GM21529 (cell line): ENCODE data around the gene CCR6.

Source experiments
- ATAC-seq: cut with Tn5 transposase; IDR thresholded peaks from one replicate; pipeline ENCODE4 v1.9.1; 2021; ENCODE audit not compliant: unreplicated experiment

Gene CCR6

GRCh38 chr6:167140589-167141474 lies 17.9 kb downstream of the CCR6 start:
- ATAC-seq = peak; percentile 69

GRCh38 chr6:167141667-167142432 lies 19.0 kb downstream of the CCR6 start:
- peak; percentile 69 for ATAC-seq

GRCh38 chr6:167142433-167142761 lies 19.5 kb downstream of the CCR6 start:
- no peak for ATAC-seq

- no peak for ATAC-seq
These were observed 20.1 kb downstream of the CCR6 start for GRCh38 chr6:167143041-167143440.

- ATAC-seq = no peak
These were observed 22.6 kb downstream of the CCR6 start for GRCh38 chr6:167145461-167145860.

GRCh38 chr6:167146135-167146534 lies 23.2 kb downstream of the CCR6 start:
- ATAC-seq = no peak

GRCh38 chr6:167146977-167147376 lies 24.1 kb downstream of the CCR6 start:
- no peak for ATAC-seq

GRCh38 chr6:167148021-167148420 lies 25.1 kb downstream of the CCR6 start:
- ATAC-seq = no peak

- no peak for ATAC-seq
These were observed 26.1 kb downstream of the CCR6 start for GRCh38 chr6:167148997-167149396.

- peak; percentile 65 for ATAC-seq
These were observed 28.1 kb downstream of the CCR6 start for GRCh38 chr6:167150941-167151549.

GRCh38 chr6:167151648-167152047 lies 28.8 kb downstream of the CCR6 start:
- no peak for ATAC-seq

- peak; percentile 51 for ATAC-seq
These were observed 30.0 kb downstream of the CCR6 start for GRCh38 chr6:167152862-167153261.

- peak; percentile 56 for ATAC-seq
These were observed 30.6 kb downstream of the CCR6 start for GRCh38 chr6:167153521-167153959.

GRCh38 chr6:167154291-167154690 lies 31.4 kb downstream of the CCR6 start:
- no peak for ATAC-seq

GRCh38 chr6:167154895-167155294 lies 32.0 kb downstream of the CCR6 start:
- ATAC-seq = no peak

GRCh38 chr6:167157414-167157813 lies 34.5 kb downstream of the CCR6 start:
- ATAC-seq = no peak

- ATAC-seq = no peak
These were observed 35.0 kb downstream of the CCR6 start, which contains the start of gene GPR31 for GRCh38 chr6:167157863-167158262. GPR31 (minus strand) TSS chr6:167157980; CDS start chr6:167157831, 149 bp downstream.

GRCh38 chr6:167161851-167162467 lies 39.1 kb downstream of the CCR6 start:
- no peak for ATAC-seq

GRCh38 chr6:167162591-167162990 lies 39.7 kb downstream of the CCR6 start:
- no peak for ATAC-seq

- ATAC-seq = no peak
These were observed 40.6 kb downstream of the CCR6 start for GRCh38 chr6:167163476-167164011.

- no peak for ATAC-seq
These were observed 41.4 kb downstream of the CCR6 start for GRCh38 chr6:167164261-167164660.
